ENCODE results near the gene GIMD1. TPM values are rescaled to one million over a fixed set of nuclear protein-coding genes. Genes with fewer than 3 reads are reported as not detected.

The GIMD1 gene
- polyA plus RNA-seq, 1 of the 3 experiments (the other 2 are of a cell fraction) = not detected

DNA sequence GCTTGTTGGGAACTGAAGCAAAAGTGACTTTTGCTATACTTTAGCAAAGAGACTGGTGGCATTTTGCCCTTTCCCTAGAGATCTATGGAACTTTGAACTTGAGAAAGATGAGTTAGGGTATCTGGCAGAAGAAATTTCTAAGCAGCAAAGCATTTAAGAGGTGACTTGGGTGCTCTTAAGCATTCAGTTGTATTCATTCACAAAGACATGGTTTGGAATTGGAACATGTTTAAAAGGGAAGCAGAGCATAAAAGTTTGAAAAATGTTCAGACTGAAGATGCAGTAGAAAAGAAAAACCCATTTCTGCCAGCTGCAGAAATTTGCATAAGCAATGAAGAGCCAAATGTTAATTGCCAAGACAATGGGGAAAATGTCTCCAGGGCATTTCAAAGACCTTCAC, 30.7 kb downstream of the GIMD1 start:
- 0 out of 2 replicates have a peak, but pooled peaks cover 8% of the 10 kb centered on the region for H3K9me3 ChIP-seq
- H3F3A ChIP-seq (replicated peaks; ENCODE audit: insufficient read depth) = peaks cover 23% of the 10 kb centered on the region
- CTCF ChIA-PET = interaction anchor here (1.0 kb wide), 1 partner anchor 11 kb away, joined by 3 read pairs; no protein-coding TSS in a partner anchor
- H3K4me2 ChIP-seq = no peak overlapping the region
- POLR2A ChIA-PET = no interaction called here
- no peaks in the 10 kb centered on the region for H4K20me1 ChIP-seq (ENCODE audit: insufficient read depth)
- peaks cover 29% of the 10 kb centered on the region; the same call in 1 of the 2 replicates for H3K79me2 ChIP-seq (ENCODE audit: insufficient read depth)
- no peak for TF ChIP-seq GABPA (IDR thresholded peaks at IDR 0.05; ENCODE audit: low read depth)
- TF ChIP-seq, protein P1, sequence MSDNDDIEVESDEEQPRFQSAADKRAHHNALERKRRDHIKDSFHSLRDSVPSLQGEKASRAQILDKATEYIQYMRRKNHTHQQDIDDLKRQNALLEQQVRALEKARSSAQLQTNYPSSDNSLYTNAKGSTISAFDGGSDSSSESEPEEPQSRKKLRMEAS (IDR thresholded peaks at IDR 0.05; ENCODE audit: low read depth) = no peak
- TF ChIP-seq, protein P2, sequence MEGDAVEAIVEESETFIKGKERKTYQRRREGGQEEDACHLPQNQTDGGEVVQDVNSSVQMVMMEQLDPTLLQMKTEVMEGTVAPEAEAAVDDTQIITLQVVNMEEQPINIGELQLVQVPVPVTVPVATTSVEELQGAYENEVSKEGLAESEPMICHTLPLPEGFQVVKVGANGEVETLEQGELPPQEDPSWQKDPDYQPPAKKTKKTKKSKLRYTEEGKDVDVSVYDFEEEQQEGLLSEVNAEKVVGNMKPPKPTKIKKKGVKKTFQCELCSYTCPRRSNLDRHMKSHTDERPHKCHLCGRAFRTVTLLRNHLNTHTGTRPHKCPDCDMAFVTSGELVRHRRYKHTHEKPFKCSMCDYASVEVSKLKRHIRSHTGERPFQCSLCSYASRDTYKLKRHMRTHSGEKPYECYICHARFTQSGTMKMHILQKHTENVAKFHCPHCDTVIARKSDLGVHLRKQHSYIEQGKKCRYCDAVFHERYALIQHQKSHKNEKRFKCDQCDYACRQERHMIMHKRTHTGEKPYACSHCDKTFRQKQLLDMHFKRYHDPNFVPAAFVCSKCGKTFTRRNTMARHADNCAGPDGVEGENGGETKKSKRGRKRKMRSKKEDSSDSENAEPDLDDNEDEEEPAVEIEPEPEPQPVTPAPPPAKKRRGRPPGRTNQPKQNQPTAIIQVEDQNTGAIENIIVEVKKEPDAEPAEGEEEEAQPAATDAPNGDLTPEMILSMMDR (IDR thresholded peaks at IDR 0.05) = no peak
- no peak for TF ChIP-seq RCOR1 (IDR thresholded peaks at IDR 0.05; ENCODE audit: low read length)
- no peak for TF ChIP-seq TEAD4 (IDR thresholded peaks at IDR 0.05; ENCODE audit: borderline replicate concordance, insufficient read depth)
- TF ChIP-seq EP300 (IDR thresholded peaks at IDR 0.05; ENCODE audit: borderline replicate concordance in 1 of 2, low read depth in 1 of 2, low read length in 1 of 2) = no peak
- no peak for TF ChIP-seq FOSL2 (IDR thresholded peaks at IDR 0.05; ENCODE audit: borderline replicate concordance, low read depth)
- no peaks in the 10 kb centered on the region; a peak in 1 of 4 replicates for H3K4me1 ChIP-seq (ENCODE audit: control insufficient read depth in 1 of 2, insufficient read depth in 2 of 2, low read depth in 1 of 2, low read length in 1 of 2)
- no peak overlapping the region for H3K27ac ChIP-seq (ENCODE audit: low read depth in 2 of 2, low read length in 1 of 2)
- H2AFZ ChIP-seq (ENCODE audit: low read depth) = no peak overlapping the region
- no peaks in the 10 kb centered on the region for H3K27me3 ChIP-seq (ENCODE audit: insufficient read depth)
- H3K4me3 ChIP-seq (ENCODE audit: low read depth in 2 of 2, low read length in 1 of 2) = no peak overlapping the region
- no peaks in the 10 kb centered on the region for H3K9me2 ChIP-seq
- H3K36me3 ChIP-seq (replicated peaks in 1 of 2; ENCODE audit: control insufficient read depth in 1 of 2, insufficient read depth in 2 of 2, low read length in 1 of 2) = peaks cover 46 to 76% of the 10 kb centered on the region in 2 experiments
- H3K9ac ChIP-seq = no peak overlapping the region
- DNase-seq = no peak

DNA sequence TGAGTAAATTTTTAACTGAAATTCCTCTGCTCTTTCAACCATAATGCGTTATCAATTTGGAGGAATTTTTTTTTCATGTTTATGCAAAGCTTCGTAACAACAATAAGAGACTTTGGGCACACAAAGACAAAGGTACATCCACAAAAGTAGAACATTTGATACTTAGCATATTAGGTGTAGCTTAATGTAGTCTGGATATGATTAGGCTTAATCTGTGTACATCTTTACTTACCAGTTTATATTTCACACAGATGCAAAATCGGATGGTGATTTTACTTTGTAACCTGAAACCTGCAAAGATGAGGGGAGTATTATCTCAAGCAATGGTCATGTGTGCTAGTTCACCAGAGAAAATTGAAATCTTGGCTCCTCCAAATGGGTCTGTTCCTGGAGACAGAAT, 32.0 kb downstream of the GIMD1 start:
- no peak overlapping the region for H3K4me3 ChIP-seq (ENCODE audit: low read depth in 2 of 2, low read length in 1 of 2)
- no peak overlapping the region for H3K4me2 ChIP-seq
- no peak overlapping the region for H3K9ac ChIP-seq
- 94% methylated on average over 3 of the region's 3 CpGs for WGBS (ENCODE audit: low lambda C conversion rate)
- CTCF ChIA-PET = no interaction called here
- 0 out of 2 replicates have a peak, but pooled peaks cover 8% of the 10 kb centered on the region for H3K9me3 ChIP-seq
- H3K36me3 ChIP-seq (replicated peaks in 1 of 2; ENCODE audit: control insufficient read depth in 1 of 2, insufficient read depth in 2 of 2, low read length in 1 of 2) = peaks cover 58 to 82% of the 10 kb centered on the region in 2 experiments
- H3F3A ChIP-seq (replicated peaks; ENCODE audit: insufficient read depth) = peaks cover 23% of the 10 kb centered on the region
- H3K9me2 ChIP-seq = no peaks in the 10 kb centered on the region
- H3K27ac ChIP-seq (ENCODE audit: low read depth in 2 of 2, low read length in 1 of 2) = no peak overlapping the region
- no peaks in the 10 kb centered on the region; a peak in 1 of 4 replicates for H3K4me1 ChIP-seq (ENCODE audit: control insufficient read depth in 1 of 2, insufficient read depth in 2 of 2, low read depth in 1 of 2, low read length in 1 of 2)
- no peak for TF ChIP-seq EP300 (IDR thresholded peaks at IDR 0.05; ENCODE audit: borderline replicate concordance in 1 of 2, low read depth in 1 of 2, low read length in 1 of 2)
- no peak for TF ChIP-seq RAD21 (IDR thresholded peaks at IDR 0.05; ENCODE audit: low read length)
- TF ChIP-seq EZH2phosphoT487 (IDR thresholded peaks at IDR 0.05; ENCODE audit: borderline replicate concordance, low read depth) = no peak
- TF ChIP-seq, protein P3, sequence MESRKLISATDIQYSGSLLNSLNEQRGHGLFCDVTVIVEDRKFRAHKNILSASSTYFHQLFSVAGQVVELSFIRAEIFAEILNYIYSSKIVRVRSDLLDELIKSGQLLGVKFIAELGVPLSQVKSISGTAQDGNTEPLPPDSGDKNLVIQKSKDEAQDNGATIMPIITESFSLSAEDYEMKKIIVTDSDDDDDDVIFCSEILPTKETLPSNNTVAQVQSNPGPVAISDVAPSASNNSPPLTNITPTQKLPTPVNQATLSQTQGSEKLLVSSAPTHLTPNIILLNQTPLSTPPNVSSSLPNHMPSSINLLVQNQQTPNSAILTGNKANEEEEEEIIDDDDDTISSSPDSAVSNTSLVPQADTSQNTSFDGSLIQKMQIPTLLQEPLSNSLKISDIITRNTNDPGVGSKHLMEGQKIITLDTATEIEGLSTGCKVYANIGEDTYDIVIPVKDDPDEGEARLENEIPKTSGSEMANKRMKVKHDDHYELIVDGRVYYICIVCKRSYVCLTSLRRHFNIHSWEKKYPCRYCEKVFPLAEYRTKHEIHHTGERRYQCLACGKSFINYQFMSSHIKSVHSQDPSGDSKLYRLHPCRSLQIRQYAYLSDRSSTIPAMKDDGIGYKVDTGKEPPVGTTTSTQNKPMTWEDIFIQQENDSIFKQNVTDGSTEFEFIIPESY (IDR thresholded peaks at IDR 0.05; ENCODE audit: borderline replicate concordance, low read depth) = no peak
- TF ChIP-seq FOXJ3 (CRISPR knock-in tag; IDR thresholded peaks at IDR 0.05) = no peak
- no peak for TF ChIP-seq RFX5 (IDR thresholded peaks at IDR 0.05; ENCODE audit: low read length)
- TF ChIP-seq NFIC (IDR thresholded peaks at IDR 0.05; ENCODE audit: borderline replicate concordance) = no peak
- no peak for TF ChIP-seq TCF12 (IDR thresholded peaks at IDR 0.05)
- TF ChIP-seq MEF2A (IDR thresholded peaks at IDR 0.05; ENCODE audit: borderline replicate concordance, low read depth) = no peak
- TF ChIP-seq, protein P4, sequence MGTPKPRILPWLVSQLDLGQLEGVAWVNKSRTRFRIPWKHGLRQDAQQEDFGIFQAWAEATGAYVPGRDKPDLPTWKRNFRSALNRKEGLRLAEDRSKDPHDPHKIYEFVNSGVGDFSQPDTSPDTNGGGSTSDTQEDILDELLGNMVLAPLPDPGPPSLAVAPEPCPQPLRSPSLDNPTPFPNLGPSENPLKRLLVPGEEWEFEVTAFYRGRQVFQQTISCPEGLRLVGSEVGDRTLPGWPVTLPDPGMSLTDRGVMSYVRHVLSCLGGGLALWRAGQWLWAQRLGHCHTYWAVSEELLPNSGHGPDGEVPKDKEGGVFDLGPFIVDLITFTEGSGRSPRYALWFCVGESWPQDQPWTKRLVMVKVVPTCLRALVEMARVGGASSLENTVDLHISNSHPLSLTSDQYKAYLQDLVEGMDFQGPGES (IDR thresholded peaks at IDR 0.05; ENCODE audit: low read depth, low read length) = no peak
- TF ChIP-seq, protein P5, sequence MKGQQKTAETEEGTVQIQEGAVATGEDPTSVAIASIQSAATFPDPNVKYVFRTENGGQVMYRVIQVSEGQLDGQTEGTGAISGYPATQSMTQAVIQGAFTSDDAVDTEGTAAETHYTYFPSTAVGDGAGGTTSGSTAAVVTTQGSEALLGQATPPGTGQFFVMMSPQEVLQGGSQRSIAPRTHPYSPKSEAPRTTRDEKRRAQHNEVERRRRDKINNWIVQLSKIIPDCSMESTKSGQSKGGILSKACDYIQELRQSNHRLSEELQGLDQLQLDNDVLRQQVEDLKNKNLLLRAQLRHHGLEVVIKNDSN (IDR thresholded peaks at IDR 0.05; ENCODE audit: borderline replicate concordance, low read depth) = no peak
- TF ChIP-seq, protein P6, sequence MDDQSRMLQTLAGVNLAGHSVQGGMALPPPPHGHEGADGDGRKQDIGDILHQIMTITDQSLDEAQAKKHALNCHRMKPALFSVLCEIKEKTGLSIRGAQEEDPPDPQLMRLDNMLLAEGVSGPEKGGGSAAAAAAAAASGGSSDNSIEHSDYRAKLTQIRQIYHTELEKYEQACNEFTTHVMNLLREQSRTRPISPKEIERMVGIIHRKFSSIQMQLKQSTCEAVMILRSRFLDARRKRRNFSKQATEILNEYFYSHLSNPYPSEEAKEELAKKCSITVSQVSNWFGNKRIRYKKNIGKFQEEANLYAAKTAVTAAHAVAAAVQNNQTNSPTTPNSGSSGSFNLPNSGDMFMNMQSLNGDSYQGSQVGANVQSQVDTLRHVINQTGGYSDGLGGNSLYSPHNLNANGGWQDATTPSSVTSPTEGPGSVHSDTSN (IDR thresholded peaks at IDR 0.05) = no peak
- no peak for TF ChIP-seq RCOR1 (IDR thresholded peaks at IDR 0.05; ENCODE audit: low read length)
- no peaks in the 10 kb centered on the region for H4K20me1 ChIP-seq (ENCODE audit: insufficient read depth)
- no peak overlapping the region for H2AFZ ChIP-seq (ENCODE audit: low read depth)
- peaks cover 17% of the 10 kb centered on the region for H3K79me2 ChIP-seq (ENCODE audit: insufficient read depth)
- DNase-seq = no peak
- no peaks in the 10 kb centered on the region for H3K27me3 ChIP-seq (ENCODE audit: insufficient read depth)
- POLR2A ChIA-PET = no interaction called here

All from SK-N-SH (cell line).